AML-193 (cell line): ENCODE measurements around the gene SVIL.
"Not testable (repeated sequence)": the region's sequence is repeated elsewhere in the genome, so short reads cannot be mapped to it uniquely, and the experiment has no call there.

ENCODE experiments used
- DNase-seq, 2 experiments: peaks; one replicate each; lab custom pipeline; 2025; lab: John Stamatoyannopoulos, UW

SVIL gene

DNA sequence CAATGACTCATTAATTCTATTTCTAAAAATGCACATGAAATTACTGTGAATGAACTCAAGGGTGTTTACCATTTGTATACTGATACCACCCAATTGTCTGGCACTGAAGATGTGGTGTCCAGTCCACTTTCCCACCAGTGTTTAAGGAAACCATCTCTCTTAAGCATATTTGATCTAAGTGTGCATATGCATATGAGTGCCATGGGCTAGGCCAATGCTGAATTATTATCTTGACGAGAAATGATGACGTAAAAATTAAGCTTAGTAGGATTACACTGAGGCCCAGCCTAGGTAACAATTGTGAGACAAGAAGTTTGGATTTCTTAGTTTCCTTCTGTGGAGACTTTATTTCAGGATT lies 59.7 kb downstream of the SVIL start:
- no peak for DNase-seq

DNA sequence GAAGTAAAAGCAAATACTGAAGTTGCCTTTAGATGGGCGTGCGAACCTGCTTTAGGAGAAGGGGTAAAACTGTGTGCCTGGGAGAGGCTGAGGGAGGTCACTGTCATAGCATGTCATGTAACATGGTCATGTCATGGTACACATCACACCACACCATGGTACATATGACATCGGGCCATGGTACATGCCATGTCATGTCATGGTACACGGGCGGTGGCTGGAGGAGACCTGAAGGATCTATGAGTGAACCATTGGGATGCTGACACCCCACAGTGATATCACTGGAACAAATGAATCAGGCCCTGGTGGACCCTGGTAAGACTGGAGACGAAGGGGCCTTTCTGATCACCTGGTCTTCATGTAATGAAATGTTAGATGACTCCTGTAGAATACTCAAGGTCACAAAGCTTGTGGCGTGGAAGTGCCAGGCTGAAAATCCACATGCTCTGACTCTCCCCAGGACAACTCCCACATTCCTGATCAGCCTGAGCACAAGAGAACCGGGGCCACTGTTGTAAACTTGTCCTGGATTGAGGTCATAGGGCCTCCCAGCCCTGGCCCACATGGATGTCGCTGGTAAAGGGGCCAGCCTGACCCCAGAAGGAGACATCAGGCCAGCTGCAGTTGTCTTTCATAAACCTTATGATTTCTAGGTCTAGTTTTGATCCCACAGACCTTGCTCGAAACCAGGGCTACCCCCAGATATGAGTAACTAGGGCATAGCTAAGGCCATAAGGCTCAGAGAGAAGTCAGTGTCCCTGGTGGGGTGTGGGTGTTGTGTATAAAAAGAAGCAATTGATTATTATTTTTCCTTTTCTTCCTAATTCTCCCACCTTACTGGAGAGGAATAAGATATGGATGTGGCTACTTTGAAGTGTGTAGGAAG lies 60.3 kb downstream of the SVIL start:
- DNase-seq = not testable (repeated sequence)

DNA sequence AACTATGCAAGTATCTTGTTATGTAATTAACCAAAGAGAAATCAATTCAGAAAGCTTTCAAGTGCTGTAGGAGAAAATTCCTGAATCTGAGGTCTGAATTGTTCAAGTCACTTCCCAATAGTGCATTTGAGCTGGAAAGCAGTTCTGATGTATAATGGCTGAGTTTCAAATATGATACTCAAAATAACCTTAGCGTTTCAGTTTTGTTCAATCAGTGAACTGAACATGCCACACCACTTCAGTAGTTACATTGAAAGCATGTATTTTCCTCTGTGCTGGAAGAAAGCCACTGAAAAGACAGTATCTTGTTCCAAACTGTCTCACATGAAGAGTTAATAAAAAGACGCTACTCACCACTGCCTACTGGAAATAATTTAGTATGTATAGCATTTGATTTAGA lies 64.5 kb downstream of the SVIL start:
- not testable (repeated sequence) for DNase-seq

DNA sequence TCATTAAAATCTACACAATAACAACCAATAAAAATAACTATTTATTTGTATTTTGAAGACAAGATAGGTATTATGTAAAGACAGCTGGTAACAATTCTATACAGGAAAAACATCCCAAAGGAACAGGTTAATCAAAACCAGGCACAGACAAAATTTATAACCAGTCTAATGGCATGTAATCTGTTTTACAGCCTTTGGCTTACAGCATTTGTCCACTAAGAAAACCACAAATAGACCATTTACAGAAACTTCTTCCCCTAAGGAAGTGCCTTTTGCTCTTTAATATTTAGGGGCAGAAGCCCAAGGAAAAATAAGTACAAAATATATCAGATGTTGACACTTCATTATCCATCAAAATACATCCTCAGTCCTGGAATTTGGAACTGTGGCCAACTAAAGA lies 65.0 kb downstream of the SVIL start:
- no peak for DNase-seq

DNA sequence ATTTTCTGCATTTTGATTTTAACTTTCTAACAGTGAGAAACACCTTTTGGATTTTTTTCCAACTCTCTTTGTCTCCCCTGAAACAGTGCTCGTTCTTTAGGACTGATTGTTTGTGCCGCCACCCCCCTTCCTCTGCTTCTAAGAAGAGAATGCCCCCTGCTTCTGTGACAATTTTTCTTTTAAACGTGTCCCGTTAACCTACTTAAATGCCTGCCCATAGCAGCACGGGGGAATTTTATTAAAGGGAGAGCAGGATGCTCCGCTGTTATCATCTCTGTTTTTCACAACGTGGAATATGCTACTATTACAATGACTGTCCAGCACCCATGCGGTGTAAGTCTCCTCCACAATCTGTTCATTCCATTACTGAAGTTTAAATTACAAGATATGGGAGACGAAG lies 67.8 kb downstream of the SVIL start:
- DNase-seq = no peak

DNA sequence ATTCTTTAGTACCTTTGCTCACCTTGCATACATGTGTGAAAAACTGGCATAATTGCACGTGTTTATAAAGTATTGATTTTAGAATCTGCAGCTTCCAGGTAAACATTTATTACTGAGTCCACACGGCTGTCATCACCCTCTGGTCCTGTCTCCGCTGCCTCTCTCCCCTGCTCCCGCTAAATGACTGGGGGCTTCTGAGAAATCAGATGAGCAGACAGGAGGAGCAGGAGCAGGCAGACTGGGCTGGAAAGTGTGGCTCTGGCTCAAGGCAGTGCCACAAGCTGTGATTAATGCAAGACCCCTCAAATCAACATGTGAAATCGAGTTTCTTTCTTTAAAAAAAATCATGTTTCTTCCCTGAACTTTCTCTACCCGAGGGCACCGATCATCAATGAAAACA lies 68.6 kb downstream of the SVIL start:
- DNase-seq = not testable (repeated sequence)

DNA sequence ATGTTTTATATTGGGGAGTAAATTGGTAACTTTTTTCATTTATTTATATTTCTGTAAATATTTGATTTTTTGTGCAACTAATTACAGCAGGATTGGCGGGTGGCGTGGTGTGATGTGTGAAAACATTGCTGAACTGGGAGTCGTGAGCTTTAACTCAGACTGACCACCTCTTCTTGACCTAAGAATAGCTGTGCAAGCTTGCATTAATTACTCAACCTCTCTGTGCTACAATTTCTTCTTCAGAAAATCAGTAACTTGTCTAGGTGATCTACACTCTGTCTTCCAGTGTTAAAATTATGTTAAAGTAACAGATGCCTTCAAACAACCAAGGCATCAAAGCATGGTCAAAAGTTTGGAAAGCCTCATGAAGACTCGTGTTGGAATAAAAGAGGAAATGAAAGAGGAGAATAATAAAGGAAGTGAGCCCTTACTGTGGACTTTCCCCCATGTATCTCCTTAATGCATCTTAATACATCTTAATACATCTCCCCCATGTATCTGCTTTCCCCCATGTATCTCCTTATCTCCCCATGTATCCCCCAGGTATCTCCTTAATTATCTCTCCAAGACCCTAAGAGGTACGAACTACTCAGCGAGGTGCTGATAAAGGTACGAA lies 71.2 kb downstream of the SVIL start:
- no peak for DNase-seq

DNA sequence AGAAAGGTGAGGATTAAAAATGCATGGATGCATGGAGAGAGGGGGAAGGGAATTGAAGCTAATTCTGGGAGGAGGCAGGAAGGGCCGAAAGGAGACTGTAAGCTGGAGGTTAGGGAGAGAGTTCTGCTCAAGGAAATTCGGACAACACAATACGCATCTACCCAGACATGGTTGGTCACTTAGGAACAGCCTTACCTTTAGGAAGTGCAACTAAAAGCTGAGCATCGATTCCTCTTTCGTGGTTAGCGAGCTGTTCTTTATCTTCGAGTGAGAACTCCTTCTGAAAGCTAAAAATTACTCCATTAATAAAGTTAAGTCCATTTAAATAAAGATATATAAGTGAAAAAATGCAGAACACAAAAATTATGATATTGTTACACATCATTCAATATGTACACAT lies 71.8 kb downstream of the SVIL start:
- DNase-seq = not testable (repeated sequence)

DNA sequence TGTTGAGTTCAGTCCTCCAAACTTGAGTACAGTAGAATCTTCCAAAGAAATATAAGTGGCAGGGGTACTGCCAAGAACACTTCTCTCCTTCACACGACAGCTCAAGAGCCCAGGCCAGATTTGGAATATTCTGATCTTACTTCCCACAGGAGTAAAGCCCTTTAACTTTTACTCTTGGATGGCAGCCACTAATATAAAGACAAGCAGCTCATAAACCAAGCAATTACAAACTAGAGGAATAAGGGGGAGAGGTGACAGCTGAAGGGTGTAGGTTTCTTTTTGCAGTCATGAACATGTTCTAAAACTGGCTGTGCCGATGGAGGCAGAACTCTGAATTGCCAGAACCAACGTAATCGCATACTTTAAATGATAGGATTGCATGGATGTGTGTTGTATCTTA lies 74.8 kb downstream of the SVIL start:
- DNase-seq = no peak

DNA sequence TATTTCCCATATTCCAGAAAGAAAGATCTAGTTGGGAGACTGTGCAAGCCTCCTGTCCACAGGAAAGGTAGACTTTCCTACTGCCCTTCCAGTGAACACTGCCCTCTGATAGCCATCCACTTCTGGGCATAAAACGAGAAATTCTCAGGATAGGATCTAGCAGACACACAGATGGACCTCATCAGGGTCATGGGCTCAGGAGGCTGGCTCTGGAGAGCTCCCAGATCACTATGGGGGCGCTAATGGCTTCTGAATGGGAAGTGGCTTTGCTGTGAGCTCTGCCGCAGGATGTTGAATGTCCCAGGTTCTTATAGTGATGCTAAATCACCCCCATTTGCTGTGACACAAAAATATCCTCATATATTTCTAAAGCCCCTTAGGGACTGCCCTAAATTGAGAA lies 77.1 kb downstream of the SVIL start:
- no peak for DNase-seq

DNA sequence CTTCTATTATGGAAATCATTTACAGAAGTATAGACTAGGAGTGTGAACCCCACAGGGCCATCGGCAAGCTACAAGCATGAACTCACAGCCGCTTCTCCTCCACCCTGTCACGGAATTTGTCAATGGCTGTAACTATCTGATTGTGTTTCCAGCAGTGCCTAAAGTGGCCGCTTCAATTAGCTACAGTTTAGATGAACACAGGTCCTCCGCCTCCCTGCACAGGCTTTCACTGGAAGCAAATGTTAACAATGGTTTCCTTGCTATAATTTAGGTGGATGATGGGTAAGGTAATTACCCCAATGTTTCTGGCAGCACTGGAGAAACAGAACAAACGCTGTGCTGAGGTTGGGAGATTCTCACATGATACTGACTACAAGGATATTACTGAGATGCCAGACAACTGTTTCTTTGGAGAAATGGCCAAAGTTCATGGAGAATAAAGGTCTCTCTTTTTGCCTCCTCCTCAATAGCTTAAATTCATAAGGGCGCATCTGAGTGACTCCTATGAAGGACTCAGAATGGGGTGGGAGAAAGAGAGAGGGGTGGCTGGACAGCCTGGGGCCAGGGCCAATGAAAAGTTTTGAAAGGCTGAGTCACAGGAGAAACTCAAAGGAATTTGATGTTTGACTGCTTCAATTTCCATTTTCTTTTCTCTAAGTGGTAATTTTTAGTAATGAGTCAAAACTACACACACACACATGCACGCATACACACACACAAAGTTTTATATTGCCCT lies 78.9 kb downstream of the SVIL start:
- no peak for DNase-seq

DNA sequence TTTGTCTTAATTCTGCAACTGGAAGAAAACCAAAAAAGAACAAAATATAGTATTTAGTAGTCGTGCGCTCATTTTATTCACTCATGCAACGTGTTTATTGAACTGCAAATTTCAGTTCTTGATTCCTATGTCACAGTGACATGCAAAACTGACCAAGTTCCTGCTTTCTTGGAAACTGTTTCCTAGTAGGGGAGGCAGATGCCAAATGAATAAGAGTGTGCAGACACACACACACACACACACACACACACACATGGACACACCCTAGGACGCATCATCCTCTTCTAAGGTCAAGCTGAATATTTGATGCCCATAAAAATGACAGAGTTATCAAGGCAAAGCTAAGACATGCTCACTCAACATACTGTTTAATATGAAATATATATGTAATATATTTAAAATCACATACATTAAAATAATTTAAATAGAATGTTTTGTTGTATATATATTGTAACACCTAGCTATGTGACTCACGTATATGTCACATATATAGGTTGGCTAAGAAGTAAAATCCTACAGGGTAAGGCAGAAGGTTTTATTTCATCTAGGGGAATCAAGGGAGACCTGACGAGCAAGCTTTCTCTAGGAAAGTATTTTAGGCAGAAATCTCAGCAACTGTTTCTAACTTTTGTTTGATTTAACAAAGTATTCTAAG lies 79.6 kb downstream of the SVIL start:
- DNase-seq = no peak

DNA sequence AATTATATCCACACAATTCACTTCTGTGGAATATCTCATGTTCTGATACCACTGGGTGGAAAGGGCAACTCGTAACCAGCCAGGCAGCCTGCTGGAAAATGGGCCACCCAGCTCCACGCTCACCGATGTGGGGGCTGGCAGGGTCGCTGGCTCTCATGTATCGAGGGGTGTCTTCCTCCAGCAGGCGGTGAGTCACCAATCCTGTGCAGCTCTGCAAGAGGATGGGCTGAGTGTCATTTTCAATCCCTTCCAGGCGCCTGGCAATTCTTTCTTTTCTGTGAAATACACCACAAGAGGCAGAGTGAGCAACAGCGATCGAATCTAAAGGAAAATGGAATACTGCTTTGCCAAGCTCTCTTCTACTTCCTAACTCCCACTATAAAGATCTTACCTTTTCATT lies 80.1 kb downstream of the SVIL start:
- DNase-seq = no peak

DNA sequence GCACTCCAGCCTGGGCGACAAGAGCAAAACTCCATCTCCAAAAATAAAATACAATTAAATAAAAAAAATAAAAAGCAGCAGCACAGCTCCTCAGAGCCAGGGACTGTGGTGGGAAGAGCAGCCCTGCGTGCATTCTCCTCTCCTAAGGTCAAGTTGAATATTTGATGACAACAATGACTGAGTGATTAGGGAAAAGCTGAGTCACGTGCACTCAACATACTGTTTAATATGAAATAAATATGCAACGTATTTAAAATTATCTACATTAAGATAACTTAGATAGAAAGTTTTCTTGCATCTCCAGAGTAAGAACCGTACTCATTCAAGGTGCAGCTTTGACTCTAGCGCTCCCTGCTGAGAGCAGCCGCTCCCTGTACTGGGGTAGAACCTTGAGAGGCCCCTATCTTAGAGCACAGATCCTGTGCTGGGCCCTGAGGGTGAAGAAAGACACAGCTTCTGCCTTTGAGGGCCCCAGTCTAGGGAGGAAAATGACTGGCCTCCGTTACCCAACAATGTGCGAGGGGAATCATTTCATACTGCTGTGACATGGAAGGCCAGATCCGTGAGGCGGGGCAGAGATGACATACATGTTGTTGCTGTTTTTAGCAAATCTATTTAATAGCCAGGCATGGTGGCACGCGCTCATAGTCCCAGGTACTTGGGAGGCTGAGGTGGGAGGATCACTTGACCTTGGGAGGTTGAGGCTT lies 81.1 kb downstream of the SVIL start:
- no peak for DNase-seq

DNA sequence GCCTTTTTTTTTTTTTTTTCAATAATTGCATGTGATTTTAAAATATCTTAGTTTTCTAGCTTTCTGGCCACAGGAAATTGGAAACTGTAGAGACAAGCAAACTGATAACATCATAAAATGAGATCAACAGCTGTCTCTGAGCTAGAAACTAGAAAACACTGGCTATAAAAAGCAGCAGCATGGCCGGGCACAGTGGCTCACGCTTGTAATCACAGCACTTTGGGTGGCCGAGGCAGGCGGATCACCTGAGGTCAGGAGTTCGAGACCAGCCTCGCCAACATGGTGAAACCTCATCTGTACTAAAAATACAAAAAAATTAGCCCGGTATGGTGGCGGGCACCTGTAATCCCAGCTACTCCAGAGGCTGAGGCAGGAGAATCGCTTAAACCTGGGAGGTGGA lies 81.7 kb downstream of the SVIL start:
- DNase-seq = not testable (repeated sequence)

DNA sequence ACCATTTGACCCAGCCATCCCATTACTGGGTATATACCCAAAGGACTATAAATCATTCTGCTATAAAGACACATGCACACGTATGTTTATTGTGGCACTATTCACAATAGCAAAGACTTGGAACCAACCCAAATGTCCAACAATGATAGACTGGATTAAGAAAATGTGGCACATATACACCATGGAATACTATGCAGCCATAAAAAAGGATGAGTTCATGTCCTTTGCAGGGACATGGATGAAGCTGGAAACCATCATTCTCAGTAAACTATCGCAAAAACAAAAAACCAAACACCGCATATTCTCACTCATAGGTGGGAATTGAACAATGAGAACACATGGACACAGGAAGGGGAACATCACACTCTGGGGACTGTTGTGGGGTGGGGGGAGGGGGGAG lies 85.3 kb downstream of the SVIL start:
- DNase-seq = not testable (repeated sequence)

DNA sequence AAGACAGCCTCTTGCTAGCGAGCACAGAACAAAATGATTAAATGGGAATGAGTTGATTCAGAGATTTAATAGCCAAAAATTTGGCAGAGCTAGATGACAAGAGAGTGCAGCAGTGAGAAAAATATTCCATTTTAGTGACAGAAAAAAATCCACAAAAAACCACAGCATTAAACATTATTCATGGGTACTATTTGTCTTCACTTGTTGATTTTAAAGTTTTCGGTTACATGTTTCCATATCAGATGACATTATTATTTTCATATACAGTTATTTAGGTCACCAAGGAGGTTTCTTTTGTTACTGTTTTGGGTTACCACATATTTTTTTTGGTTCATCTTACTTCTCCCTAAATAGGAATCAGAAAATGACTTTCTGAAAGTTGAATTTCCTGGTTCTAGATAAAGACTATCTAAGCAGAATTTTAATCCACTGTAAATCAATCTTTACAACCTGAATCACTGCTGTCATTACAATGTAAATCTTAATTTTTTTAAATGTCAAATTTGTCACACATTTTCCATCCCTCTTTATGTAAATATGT lies 87.9 kb downstream of the SVIL start:
- no peak for DNase-seq

DNA sequence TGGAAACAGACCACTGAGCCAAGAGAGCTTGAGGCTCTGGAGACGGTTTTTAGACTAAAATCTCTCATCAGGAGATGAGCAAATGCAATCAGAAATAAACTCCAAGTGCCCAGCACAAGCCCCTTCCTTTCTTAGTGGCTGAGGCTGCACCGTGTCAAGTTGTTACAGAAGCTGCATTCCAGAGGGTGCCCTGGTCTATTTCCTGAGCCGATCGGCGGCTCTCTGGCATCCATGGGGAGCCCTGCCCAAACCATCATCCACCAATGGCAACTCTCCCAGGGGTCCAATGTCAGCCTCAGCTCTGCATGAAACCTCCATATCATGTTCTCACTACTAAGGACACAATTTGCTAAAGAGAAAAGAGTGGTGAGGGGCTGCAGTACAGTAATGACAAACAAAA lies 89.6 kb downstream of the SVIL start:
- no peak for DNase-seq

DNA sequence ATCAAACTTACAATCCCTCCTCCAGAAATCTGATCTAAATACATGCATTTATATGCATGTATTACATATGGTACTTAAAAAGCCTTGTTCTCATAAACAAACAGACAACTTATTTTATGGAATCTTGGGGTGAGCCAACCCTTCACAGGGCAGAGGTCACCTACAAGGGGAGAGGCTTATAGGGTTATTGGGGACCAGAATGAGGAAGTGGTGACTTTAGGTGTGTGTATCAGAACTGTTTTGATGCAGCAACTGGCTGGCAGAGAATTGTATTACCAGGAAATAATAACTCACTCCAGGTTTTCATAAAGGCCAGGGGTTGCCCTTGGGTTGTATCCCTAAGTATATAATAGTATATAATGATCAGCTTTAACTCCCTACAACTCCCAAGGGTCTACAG lies 91.1 kb downstream of the SVIL start:
- no peak for DNase-seq

DNA sequence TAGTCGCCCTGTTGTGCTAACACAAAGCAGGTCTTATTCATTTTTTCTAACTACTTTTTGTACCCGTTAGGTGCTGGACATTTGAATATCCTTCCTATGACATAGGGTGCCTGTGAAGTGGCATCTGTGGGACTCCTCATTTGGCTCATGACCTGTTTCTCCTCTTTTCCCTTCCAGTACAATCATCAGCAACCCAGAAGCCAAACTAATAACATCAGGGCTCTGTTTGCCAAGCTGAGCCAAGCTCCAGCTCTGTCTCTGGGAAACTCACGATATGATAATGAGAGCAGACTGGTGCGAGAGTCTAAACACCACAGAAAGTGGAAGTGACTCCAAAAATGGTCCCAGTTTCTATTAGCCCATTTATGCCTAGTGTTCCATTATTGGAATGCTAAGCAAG lies 92.0 kb downstream of the SVIL start:
- DNase-seq = no peak

DNA sequence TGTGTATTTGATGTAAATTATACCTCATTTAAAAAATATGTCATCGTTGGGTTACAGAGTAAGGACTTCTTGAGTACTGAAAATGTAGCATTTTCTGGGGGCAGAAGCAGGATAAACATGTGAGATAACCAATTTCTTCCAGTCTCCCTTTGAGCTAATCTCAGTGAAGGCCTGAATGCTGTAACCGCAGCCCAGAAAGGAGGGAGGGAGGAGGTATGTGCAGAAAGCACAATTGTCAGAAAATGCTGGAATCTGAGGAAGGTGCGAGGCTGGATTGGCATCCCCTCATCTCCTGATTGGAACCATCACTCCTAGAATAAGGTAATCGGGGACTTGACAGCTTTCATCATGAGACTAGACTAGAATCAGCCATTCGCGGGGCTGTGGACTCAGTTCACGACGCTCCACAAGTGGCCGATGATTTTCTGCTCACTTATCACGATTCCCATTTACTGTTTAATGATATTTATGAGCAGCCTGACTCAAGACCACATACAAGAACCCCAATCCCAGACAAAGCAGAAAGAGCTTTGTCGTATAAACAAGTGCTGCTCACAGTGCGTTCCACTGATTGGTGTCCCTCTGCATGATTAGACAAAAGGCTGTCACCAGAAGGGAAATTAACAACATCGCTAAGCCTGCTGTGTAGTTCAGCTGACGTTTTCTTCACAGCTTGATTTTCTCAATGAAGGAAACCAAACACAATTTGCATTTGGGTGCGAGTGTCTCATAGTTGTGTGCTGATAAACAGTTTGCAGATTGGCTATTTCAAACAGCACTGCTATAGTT lies 93.2 kb downstream of the SVIL start:
- DNase-seq = no peak
